ENCODE data around the gene ICAM1. TPM values are rescaled to one million over a fixed set of nuclear protein-coding genes. Genes with fewer than 3 reads are reported as not detected.

ICAM1 gene, protein sequence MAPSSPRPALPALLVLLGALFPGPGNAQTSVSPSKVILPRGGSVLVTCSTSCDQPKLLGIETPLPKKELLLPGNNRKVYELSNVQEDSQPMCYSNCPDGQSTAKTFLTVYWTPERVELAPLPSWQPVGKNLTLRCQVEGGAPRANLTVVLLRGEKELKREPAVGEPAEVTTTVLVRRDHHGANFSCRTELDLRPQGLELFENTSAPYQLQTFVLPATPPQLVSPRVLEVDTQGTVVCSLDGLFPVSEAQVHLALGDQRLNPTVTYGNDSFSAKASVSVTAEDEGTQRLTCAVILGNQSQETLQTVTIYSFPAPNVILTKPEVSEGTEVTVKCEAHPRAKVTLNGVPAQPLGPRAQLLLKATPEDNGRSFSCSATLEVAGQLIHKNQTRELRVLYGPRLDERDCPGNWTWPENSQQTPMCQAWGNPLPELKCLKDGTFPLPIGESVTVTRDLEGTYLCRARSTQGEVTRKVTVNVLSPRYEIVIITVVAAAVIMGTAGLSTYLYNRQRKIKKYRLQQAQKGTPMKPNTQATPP
- 23.8 and 32.9 TPM in 2 replicates for total RNA-seq (2021)
- percentile 59 among the genes with signal in this experiment for Bru-seq, nascent RNA
- BruChase-seq, experiment 1, labeled RNA remaining after a 2-hour chase, result percentile 92 among the genes with signal in this experiment
- percentile 86 among the genes with signal in this experiment for BruChase-seq, experiment 2, labeled RNA remaining after a 6-hour chase
- long read RNA-seq, transcript ICAM1-201 (7 exons, 3,252 nt), result major isoform, 43 of 62 reads
- long read RNA-seq, partial matches to known transcripts, result 17 of 62 reads
- long read RNA-seq, other reads (novel, unspliced or antisense), result 2 of 62 reads

DNA sequence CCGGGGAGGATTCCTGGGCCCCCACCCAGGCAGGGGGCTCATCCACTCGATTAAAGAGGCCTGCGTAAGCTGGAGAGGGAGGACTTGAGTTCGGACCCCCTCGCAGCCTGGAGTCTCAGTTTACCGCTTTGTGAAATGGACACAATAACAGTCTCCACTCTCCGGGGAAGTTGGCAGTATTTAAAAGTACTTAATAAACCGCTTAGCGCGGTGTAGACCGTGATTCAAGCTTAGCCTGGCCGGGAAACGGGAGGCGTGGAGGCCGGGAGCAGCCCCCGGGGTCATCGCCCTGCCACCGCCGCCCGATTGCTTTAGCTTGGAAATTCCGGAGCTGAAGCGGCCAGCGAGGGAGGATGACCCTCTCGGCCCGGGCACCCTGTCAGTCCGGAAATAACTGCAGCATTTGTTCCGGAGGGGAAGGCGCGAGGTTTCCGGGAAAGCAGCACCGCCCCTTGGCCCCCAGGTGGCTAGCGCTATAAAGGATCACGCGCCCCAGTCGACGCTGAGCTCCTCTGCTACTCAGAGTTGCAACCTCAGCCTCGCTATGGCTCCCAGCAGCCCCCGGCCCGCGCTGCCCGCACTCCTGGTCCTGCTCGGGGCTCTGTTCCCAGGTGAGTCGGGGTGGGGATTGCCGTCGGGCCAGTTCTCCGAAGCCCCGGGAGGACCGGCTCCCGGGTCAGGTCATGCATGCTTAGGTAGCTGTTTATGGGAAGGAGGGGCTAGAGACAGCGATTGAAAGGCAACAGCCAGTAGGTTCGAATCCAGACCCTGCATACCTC, at the start of gene ICAM1:
ICAM1 (plus strand) TSS at position 505 of the 779 bp plus-strand sequence; CDS start at position 545, 40 bp downstream.
- H2AFZ ChIP-seq, result peak within 1 kb of the TSS; percentile 75
- H3K4me1 ChIP-seq (replicated peaks; ENCODE audit: insufficient read depth), result peaks cover 25% of the 10 kb centered on the region
- peak within 1 kb of the TSS; percentile 25 for H3K27ac ChIP-seq
- DNase-seq, result peak; percentile 76 to 77
- H3K9me2 ChIP-seq (ENCODE audit: insufficient read depth), result no peaks in the 10 kb centered on the region
- TSS peak; percentile 95 for BruUV-seq (replicated peaks)
- CTCF ChIA-PET, result interaction anchor here (0.5 to 1.6 kb wide), 12 partner anchors 11 to 1238 kb away, joined by 3 to 11 read pairs (median 4); partner anchors contain the start of genes ICAM5 and TYK2
- H3K4me3 ChIP-seq, result peak within 1 kb of the TSS; percentile 64
- no peaks in the 10 kb centered on the region for H4K20me1 ChIP-seq (ENCODE audit: insufficient read depth)
- H3F3A ChIP-seq (ENCODE audit: insufficient read depth, low read depth), result peaks cover 37% of the 10 kb centered on the region
- no peaks in the 10 kb centered on the region for H3K27me3 ChIP-seq (ENCODE audit: insufficient read depth, low read depth)
- TF ChIP-seq, protein P1, sequence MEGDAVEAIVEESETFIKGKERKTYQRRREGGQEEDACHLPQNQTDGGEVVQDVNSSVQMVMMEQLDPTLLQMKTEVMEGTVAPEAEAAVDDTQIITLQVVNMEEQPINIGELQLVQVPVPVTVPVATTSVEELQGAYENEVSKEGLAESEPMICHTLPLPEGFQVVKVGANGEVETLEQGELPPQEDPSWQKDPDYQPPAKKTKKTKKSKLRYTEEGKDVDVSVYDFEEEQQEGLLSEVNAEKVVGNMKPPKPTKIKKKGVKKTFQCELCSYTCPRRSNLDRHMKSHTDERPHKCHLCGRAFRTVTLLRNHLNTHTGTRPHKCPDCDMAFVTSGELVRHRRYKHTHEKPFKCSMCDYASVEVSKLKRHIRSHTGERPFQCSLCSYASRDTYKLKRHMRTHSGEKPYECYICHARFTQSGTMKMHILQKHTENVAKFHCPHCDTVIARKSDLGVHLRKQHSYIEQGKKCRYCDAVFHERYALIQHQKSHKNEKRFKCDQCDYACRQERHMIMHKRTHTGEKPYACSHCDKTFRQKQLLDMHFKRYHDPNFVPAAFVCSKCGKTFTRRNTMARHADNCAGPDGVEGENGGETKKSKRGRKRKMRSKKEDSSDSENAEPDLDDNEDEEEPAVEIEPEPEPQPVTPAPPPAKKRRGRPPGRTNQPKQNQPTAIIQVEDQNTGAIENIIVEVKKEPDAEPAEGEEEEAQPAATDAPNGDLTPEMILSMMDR (conservative IDR thresholded peaks at IDR 0.05), result peak; percentile 35; the same call in 1 of the 2 replicates
- no peak for TF ChIP-seq EZH2 (IDR thresholded peaks at IDR 0.05; ENCODE audit: low read depth)
- H3K9me3 ChIP-seq (ENCODE audit: insufficient read depth, low read depth), result no peaks in the 10 kb centered on the region
- peak within 1 kb of the TSS; percentile 83 for H3K4me2 ChIP-seq
- H3K36me3 ChIP-seq (ENCODE audit: low read depth), result no peaks in the 10 kb centered on the region
- intact Hi-C loops (cut with micrococcal nuclease; ENCODE audit: unreplicated experiment), result no loop called here
- POLR2A ChIA-PET (ENCODE audit: unreplicated experiment), result interaction anchor here (0.6 to 1.6 kb wide), 9 partner anchors 9 to 236 kb away, joined by 3 to 17 read pairs (median 6); partner anchors contain the start of genes ICAM5 and TYK2
- H3K79me2 ChIP-seq (ENCODE audit: low read depth), result peaks cover 16% of the 10 kb centered on the region

DNA sequence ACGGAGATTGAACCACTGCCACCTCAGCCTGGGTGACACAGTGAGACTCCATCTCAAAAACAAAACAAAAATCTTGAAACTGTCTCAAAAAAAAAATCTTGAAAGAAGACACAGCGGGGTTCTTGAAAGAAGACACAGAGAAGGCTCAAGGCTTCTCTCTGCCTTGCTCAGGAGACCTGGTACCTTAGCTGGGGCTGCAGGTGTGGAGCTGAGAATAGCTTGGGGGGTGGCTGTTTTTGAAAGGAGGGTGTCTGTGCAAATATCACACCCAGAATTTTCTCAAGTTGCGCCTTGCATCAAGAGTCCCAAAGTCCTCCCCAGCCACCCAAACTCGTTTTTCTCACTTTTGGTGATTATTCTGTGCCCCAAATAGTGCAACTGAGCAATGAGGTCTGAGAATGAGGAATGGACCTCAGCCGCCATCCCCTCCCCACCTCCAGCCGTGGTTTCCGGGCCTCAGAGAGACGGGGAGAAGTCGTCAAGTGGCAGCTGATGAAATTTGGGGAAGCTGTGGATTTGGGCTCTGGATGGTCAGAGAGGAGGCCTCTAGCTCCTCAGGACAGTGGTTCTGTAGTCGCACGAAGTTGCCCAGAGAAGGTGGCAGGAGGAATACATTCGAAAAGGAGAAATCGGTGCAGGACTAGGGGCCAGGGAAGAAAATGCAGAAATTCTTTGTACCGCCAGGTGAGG, 48.6 kb upstream of the ICAM1 start:
- H4K20me1 ChIP-seq (ENCODE audit: insufficient read depth), result 0 out of 2 replicates have a peak, but pooled peaks cover 4% of the 10 kb centered on the region
- no peak overlapping the region for H3K4me3 ChIP-seq
- intact Hi-C loops (cut with micrococcal nuclease; ENCODE audit: unreplicated experiment), result no loop called here
- H3K9me3 ChIP-seq (ENCODE audit: insufficient read depth, low read depth), result no peaks in the 10 kb centered on the region
- peaks cover 35% of the 10 kb centered on the region; the same call in 1 of the 2 replicates for H3F3A ChIP-seq (ENCODE audit: insufficient read depth, low read depth)
- no peak overlapping the region for H3K4me2 ChIP-seq
- H3K27me3 ChIP-seq (ENCODE audit: insufficient read depth, low read depth), result no peaks in the 10 kb centered on the region
- no peaks in the 10 kb centered on the region for H3K9me2 ChIP-seq (ENCODE audit: insufficient read depth)
- TF ChIP-seq, protein P1 (conservative IDR thresholded peaks at IDR 0.05), result no peak
- no peak for TF ChIP-seq EZH2 (IDR thresholded peaks at IDR 0.05; ENCODE audit: low read depth)
- no peaks in the 10 kb centered on the region for H3K79me2 ChIP-seq (ENCODE audit: low read depth)
- peaks cover 17% of the 10 kb centered on the region for H3K4me1 ChIP-seq (replicated peaks; ENCODE audit: insufficient read depth)
- no peaks in the 10 kb centered on the region for H3K36me3 ChIP-seq (ENCODE audit: low read depth)
- BruUV-seq (replicated peaks), result TSS peak; percentile 10
- no peak overlapping the region for H3K27ac ChIP-seq
- CTCF ChIA-PET, result no interaction called here
- POLR2A ChIA-PET (ENCODE audit: unreplicated experiment), result no interaction called here
- H2AFZ ChIP-seq, result no peak overlapping the region
- DNase-seq, result peak in 1 of 2 experiments; percentile 10

All from PC-9 (cell line).